Vagina (tissue), 2 donors: ENCODE data around the gene PER2. TPM values are rescaled to one million over a fixed set of nuclear protein-coding genes. Genes with fewer than 3 reads are reported as not detected.

ENCODE experiments used
- DNase-seq, 2 donors: peaks; one replicate each; pipeline ENCODE4 v3.0.0-alpha.2; 2017; ENCODE audit errors: extremely low spot score in 2 of 2
- H3K27ac ChIP-seq: fragments of 200-600 bp; sonication (generic); one replicate; pipeline ENCODE4 v1.5.1; 2019
- H3K27me3 ChIP-seq: fragments of 200-600 bp; sonication (generic); one replicate; pipeline ENCODE4 v1.5.1; 2019
- H3K36me3 ChIP-seq, 2 donors: fragments of 200-600 bp; sonication (generic); one replicate each; pipeline ENCODE4 v1.5.1; 2017 to 2019
- H3K4me1 ChIP-seq: fragments of 200-600 bp; sonication (generic); one replicate; pipeline ENCODE4 v1.5.1; 2019
- H3K4me3 ChIP-seq, 2 donors: fragments of 200-600 bp; sonication (generic); 1 replicate in 1 of 2; 2 replicates in 1 of 2; pipeline ENCODE4 v1.5.1; 2016 to 2019
- H3K9me3 ChIP-seq: fragments of 200-600 bp; sonication (generic); one replicate; pipeline ENCODE4 v1.5.1; 2019
- CTCF ChIP-seq, 3 experiments: fragments of 450-650 bp in 2 of 3; fragments of 200-600 bp in 1 of 3; sonication (generic) in 1 of 3; IDR thresholded peaks; one replicate each; pipeline ENCODE4 v1.5.1; 2017 to 2019; ENCODE audit warnings: antibody characterized with exemption in 3 of 3, mild to moderate bottlenecking in 2 of 3, moderate library complexity in 2 of 3
- POLR2A ChIP-seq, 2 donors: fragments of 450-650 bp; IDR thresholded peaks; one replicate each; pipeline ENCODE4 v1.6.1; 2017; ENCODE audit warnings: antibody characterized with exemption in 2 of 2, mild to moderate bottlenecking in 2 of 2, moderate library complexity in 2 of 2
- POLR2AphosphoS5 ChIP-seq, 2 donors: sonication (generic); formaldehyde crosslinking; IDR thresholded peaks; one replicate each; pipeline ENCODE4 v1.9.0; 2017; ENCODE audit warnings: antibody characterized with exemption in 2 of 2, mild to moderate bottlenecking in 2 of 2, low read depth in 1 of 2; ENCODE audit not compliant: insufficient read depth in 1 of 2
- intact Hi-C: fragments of 100-400 bp; cut with DNase I; formaldehyde crosslinking; loops from one replicate; pipeline ENCODE4 v1.15.1; 2023
- total RNA-seq: library from RNA; depleted of rRNA; stranded (reverse); fragments of >200 nt; gene quantifications from one replicate; pipeline ENCODE4 v1.2.3, GENCODE V29; 2016

PER2 gene
- total RNA-seq, 1 donor from 2014 or later, result 21.1 TPM

- intact Hi-C loops, result no loop called here
- no peaks in the 10 kb centered on the region for H3K4me1 ChIP-seq
Observed at GRCh38 chr2:238224356-238225035, 63.9 kb downstream of the PER2 start.

GRCh38 chr2:238220892-238221521 is 67.4 kb downstream of the PER2 start:
- H3K4me1 ChIP-seq, result no peaks in the 10 kb centered on the region
- H3K9me3 ChIP-seq, result no peaks in the 10 kb centered on the region
- no peaks in the 10 kb centered on the region for H3K27me3 ChIP-seq
- H3K27ac ChIP-seq, result no peak overlapping the region
- H3K36me3 ChIP-seq, result no peaks in the 10 kb centered on the region
- DNase-seq, result no peak
- peak overlapping the region in 1 of 2 donors; percentile 22 for H3K4me3 ChIP-seq
- peak in 1 of 2 donors; percentile 71 for TF ChIP-seq POLR2AphosphoS5 (IDR thresholded peaks at IDR 0.05; ENCODE audit: insufficient read depth in 1 of 2, low read depth in 1 of 2)
- no peak for TF ChIP-seq POLR2A (IDR thresholded peaks at IDR 0.05)
- intact Hi-C loops, result no loop called here

More at GRCh38 chr2:238224356-238225035, 63.9 kb downstream of the PER2 start:
- no peak overlapping the region for H3K27ac ChIP-seq
- DNase-seq, result no peak
- no peaks in the 10 kb centered on the region for H3K27me3 ChIP-seq
- H3K9me3 ChIP-seq, result no peaks in the 10 kb centered on the region
- TF ChIP-seq POLR2A (IDR thresholded peaks at IDR 0.05) (no peak), CTCF (IDR thresholded peaks at IDR 0.05) (no peak), POLR2AphosphoS5 (IDR thresholded peaks at IDR 0.05; ENCODE audit: insufficient read depth in 1 of 2, low read depth in 1 of 2) (no peak)
- H3K36me3 ChIP-seq, result no peaks in the 10 kb centered on the region
- H3K4me3 ChIP-seq, result no peak overlapping the region

GRCh38 chr2:238220274-238220891 is 68.0 kb downstream of the PER2 start:
- Histone ChIP-seq H3K27ac (no peak overlapping the region), H3K4me1 (no peaks in the 10 kb centered on the region), H3K9me3 (no peaks in the 10 kb centered on the region), H3K27me3 (no peaks in the 10 kb centered on the region), H3K36me3 (no peaks in the 10 kb centered on the region), H3K4me3 (no peak overlapping the region)
- intact Hi-C loops, result no loop called here
- TF ChIP-seq CTCF (IDR thresholded peaks at IDR 0.05), result no peak
- TF ChIP-seq POLR2AphosphoS5 (IDR thresholded peaks at IDR 0.05; ENCODE audit: insufficient read depth in 1 of 2, low read depth in 1 of 2), result no peak
- no peak for TF ChIP-seq POLR2A (IDR thresholded peaks at IDR 0.05)
- DNase-seq, result no peak

- H3K27ac ChIP-seq, result no peak overlapping the region
- no peaks in the 10 kb centered on the region for H3K36me3 ChIP-seq
- DNase-seq, result no peak
- no peaks in the 10 kb centered on the region for H3K4me1 ChIP-seq
- TF ChIP-seq POLR2AphosphoS5 (IDR thresholded peaks at IDR 0.05; ENCODE audit: insufficient read depth in 1 of 2, low read depth in 1 of 2) (no peak), POLR2A (IDR thresholded peaks at IDR 0.05) (no peak), CTCF (IDR thresholded peaks at IDR 0.05) (no peak)
- no peak overlapping the region for H3K4me3 ChIP-seq
- no peaks in the 10 kb centered on the region for H3K9me3 ChIP-seq
- intact Hi-C loops, result no loop called here
- H3K27me3 ChIP-seq, result no peaks in the 10 kb centered on the region
Observed at GRCh38 chr2:238216651-238217184, 71.7 kb downstream of the PER2 start.

- TF ChIP-seq POLR2A (IDR thresholded peaks at IDR 0.05), result no peak
- no peak for TF ChIP-seq CTCF (IDR thresholded peaks at IDR 0.05)
- no peak for TF ChIP-seq POLR2AphosphoS5 (IDR thresholded peaks at IDR 0.05; ENCODE audit: insufficient read depth in 1 of 2, low read depth in 1 of 2)
- no peaks in the 10 kb centered on the region for H3K36me3 ChIP-seq
- no peak for DNase-seq
- no peak overlapping the region for H3K4me3 ChIP-seq
- H3K4me1 ChIP-seq, result peaks cover 12% of the 10 kb centered on the region
- H3K9me3 ChIP-seq, result no peaks in the 10 kb centered on the region
- intact Hi-C loops, result no loop called here
- H3K27ac ChIP-seq, result no peak overlapping the region
- H3K27me3 ChIP-seq, result no peaks in the 10 kb centered on the region
Observed at GRCh38 chr2:238207006-238207405, 81.4 kb downstream of the PER2 start.
